Astrocyte of the hippocampus (primary cell): ENCODE measurements around the gene SLC25A51.

ENCODE experiments used
- DNase-seq: peaks from one replicate; pipeline ENCODE4 v3.0.0; 2011; ENCODE audit warnings: low read depth, low spot score

Gene SLC25A51

DNA sequence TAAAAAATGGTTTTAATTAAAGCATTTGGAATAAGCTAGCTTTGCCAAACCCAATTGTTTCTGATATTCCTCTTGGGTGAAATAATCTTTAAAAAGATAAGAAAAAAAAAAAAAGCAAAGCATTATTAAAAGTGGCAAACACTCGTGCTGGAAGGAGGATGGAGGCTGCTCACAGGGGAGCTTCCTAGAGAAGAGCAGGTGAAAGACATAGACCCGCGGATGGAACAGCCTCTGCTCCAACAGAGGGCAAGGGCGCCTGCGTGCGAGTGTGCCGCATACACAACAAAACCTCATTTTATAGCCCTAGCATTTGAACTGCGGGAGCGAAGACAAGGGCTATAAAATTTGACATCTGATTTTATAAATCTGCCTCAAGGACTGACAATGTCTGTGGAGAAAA is 33.4 kb upstream of the SLC25A51 start:
- no peak for DNase-seq

DNA sequence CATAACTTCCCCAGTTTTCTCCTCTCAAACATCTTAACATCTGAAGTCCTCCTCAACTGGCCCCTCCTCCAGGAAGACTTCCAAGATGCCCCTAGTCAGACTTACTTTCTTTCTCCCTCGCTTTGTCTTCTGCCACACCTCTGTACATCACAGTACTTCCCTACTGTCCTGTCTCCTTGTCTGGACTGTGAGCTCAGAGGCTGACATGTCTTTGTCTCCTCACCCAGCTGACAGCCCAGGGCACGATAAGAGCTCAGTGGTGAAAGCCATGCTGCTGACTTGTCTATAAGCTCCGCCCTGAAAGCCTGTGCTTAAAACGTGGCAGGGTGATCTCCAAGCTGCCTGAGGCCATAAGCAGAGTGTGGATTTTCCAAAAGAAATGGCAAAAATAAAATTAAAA is 33.0 kb upstream of the SLC25A51 start:
- no peak for DNase-seq

- no peak for DNase-seq
Measured at GRCh38 chr9:37936376-37936775, 32.4 kb upstream of the SLC25A51 start.

DNA sequence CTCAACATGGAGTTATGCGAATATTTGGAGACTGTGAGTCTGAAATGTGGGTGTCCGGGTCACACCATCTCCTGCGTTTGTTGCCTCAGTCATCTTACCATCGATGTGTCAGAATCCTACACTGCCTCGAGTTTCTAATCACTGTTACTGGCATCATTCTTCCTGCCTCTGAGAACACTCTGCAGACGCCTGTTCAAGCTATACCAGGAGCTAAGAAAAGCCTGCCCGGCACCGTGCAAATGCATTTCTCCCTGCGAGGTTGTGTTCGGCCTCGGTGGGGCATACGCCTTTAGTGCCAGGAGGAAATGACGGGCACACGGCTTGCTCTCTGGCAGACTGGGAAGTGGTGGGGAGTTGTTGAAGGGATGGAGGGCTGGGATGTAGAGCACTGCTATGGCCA is 31.2 kb upstream of the SLC25A51 start:
- no peak for DNase-seq

GRCh38 chr9:37931592-37931991 is 27.7 kb upstream of the SLC25A51 start:
- no peak for DNase-seq

DNA sequence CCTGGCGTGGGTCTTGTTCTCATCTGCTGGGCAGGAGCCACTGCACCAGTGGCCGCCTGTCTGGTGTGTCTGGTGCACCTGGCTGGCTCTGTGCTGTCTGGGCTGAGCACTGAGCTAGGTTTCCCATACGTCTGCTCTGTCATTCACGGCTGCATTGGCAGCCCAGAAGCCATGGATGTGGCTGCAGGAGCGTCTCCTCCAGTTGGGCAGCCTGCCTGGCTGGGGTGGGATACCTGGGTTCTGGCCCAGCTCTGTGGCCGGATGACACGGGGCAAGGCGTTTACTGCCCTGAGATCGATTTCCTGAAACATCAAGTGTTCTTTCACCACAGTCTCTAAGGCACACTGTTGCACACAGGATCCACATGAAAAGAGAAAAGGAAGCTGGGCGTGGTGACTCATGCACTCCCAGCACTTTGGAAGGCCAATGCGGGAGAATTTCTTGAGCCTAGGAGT is 25.5 kb upstream of the SLC25A51 start:
- DNase-seq, result peak; percentile 78

GRCh38 chr9:37928552-37929430 is 24.9 kb upstream of the SLC25A51 start:
- DNase-seq, result no peak

DNA sequence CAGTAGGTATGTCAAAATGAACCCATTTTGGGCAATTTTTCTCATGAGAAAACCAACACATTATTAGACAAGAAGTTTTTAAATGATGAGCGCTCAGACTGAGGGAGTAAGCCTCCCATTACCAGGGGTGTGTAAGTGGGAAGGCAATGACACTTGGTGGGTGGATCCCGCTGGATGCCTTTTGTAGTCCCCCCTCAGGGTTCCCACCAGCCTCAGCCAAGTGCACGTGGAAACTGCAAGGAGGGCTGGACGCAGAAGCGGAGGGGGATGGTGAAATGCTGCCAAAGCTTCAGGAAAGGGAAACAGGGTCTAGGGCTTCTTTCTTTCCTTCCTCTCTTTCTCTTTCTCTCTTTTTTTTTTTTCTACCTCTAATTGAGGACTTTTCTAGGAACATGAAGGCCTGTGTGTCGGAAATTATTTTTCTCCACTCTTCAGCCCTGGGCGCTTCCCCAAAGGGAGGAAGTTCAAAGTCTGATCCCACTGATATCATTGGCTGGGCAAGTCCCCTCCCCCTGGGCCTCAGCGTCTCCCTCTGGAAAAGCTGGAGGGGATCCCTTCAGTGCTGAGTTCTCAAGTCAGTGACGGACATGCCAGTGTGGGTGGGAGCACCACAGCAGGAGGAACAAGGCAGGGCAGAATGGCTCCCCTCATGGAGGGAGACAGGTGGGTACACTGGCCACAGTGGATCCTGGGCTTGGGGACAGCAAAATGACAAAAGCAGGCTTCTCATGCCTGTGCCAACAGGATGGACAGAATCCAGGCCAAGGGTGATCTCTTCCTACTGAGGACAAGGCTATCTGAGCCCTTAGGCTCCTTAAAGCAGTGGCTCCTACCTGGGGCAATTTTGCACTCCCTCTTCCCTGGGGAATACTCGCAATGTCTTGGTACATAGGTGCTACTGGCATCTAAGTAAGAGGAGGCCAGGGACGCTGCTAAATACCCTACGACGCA is 23.9 kb upstream of the SLC25A51 start:
- no peak for DNase-seq

- DNase-seq, result no peak
Measured at GRCh38 chr9:37927132-37927531, 23.2 kb upstream of the SLC25A51 start.

- DNase-seq, result no peak
Measured at GRCh38 chr9:37926737-37927118, 22.8 kb upstream of the SLC25A51 start.

DNA sequence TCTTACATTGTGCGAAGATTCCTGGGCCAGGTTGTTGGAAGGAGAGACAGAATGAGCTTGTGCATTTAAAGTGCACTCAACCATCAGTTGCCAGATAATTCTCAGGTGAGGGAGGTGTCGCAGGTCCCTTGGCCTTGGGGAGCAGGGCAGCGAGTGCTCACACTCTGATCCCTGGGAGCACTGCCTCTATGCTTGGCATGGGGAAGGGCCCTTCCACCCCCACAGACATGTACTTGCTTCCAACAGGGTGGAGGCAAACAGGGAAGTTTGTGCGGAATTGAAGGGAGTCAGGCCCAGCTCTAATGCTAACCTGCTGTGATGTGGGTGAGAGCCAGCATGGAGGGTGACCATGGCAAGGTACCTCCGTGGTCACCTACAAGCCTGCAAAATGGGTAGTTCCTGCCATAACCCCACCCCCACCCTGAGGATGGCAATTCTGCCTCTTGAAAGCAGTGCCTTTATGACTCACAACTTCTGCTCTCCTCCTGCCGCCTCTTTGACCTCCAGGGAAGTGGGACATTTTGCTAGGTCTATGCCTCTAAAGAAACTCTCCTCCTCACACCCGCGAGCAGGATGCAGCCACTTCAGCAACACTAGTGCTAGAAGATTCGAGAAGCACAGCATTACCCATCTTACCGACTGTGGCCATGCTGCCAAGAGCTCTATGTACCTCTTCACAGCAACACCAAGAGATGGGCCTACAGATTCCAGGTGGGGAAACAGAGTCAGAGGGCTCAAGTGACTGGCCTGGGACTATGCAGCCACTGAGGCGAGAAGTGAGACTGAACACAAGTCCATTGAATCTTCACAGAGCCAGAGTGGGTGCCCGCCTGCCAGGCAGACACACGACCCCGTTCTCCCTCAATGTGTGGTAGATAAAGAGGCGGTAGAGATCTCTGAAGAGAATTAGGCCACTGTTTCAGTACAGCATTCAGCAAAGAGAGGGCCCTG is 22.1 kb upstream of the SLC25A51 start:
- DNase-seq, result no peak

DNA sequence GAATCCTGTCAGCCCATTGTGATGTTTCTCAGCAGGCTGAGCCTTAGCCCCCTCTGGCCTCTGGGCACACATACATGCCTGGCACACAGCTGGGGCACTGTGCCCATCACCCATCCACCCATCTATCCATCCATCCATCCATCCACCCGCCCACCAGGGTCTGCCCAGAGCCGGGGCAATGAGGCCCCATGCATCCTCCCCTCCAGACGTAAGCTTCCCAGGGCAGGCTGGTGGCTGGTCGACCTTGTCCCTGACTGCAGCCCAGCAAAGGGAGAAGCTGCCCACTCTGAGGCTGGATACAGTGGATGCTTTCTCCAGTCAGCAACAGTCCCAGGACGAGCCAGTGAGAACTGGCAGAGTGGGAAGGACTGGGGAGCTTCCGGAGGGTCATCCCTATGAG is 21.1 kb upstream of the SLC25A51 start:
- DNase-seq, result no peak

DNA sequence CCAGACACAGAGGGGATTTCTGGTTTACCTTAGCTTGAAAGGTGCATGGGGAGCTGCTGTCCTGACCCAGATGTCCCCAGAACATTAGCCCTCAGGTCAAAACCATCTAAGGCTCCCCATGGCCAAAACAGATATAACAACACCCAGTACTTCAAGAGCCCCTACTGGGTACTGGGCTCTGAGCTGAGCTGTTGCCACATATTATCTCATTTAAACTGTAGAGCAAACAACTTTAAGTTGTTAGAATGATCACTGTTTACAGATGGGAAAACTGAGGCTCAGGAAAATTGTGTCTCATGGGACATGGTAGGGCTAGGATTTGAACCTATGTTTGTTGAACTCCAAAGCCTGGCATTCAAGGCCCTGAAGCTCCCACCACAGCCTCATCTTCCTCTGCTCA is 20.6 kb upstream of the SLC25A51 start:
- DNase-seq, result no peak

- DNase-seq, result no peak
Measured at GRCh38 chr9:37923796-37924427, 20.0 kb upstream of the SLC25A51 start.

DNA sequence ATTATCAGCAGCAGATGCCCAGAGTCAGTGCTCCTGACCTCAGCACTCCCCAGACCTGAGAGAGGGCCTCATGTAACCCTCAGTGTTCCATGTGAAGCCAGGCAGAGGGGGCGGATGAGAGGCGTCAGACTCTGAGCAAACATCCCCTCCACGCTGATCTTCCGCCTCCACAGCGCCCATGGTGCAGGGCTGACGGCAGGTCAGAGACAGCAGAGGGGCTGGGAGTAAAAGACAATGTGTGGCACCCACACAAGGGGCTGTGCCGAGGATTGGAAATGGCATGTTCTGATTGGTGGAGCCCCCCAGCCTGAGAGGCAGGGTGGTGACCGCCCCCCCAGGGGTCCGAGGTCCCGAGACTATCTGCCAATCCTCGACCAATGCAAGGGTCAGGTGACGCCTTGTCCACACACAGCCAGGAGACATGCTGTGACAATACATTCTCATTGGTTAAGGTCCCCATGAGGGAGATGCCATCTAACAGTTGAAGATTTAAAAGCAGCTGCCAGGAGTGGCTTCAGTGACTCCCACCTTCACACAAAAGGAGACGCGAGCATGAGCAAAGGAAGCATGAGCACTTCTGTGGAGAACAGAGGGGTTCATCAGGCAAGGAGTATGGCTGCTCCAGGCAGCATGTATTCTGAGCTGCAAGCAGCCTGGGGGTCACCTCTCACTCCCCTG is 19.3 kb upstream of the SLC25A51 start:
- no peak for DNase-seq

DNA sequence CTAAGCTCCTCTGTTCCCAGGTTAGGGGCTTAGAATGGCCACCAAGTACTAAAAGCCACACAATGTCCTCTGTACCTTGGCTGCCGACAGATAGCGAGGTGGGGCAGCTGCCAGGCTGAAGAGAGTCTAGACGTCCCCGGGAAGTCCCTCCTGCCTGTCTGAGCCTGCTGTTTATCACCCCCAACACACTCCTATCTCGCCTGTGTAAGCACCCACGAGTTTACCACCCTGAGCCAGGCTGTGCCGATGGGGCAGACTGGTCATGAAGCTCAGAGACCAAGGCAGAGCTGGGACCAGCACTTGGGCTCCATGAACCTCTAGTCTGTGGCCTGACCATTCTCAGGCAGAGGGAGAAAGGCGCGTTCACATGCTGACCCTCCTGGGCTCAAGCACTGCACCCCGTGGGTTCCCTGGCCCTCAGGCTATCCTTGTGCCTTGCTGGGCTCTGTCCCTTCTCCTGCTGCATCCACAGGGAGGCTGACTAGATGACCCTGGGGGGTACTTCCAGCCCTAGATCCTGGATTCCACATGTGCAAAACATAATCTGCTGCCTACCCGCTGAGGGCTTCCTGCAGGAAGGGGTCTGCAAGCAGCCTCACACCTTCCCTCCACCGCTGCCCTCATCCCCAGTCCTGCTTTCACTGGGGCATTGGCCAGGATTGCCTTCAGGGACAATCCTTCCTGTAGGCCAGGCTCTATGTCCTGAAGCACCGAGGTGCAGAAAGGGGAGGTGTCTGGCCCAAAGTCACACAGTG is 18.6 kb upstream of the SLC25A51 start:
- DNase-seq, result no peak

DNA sequence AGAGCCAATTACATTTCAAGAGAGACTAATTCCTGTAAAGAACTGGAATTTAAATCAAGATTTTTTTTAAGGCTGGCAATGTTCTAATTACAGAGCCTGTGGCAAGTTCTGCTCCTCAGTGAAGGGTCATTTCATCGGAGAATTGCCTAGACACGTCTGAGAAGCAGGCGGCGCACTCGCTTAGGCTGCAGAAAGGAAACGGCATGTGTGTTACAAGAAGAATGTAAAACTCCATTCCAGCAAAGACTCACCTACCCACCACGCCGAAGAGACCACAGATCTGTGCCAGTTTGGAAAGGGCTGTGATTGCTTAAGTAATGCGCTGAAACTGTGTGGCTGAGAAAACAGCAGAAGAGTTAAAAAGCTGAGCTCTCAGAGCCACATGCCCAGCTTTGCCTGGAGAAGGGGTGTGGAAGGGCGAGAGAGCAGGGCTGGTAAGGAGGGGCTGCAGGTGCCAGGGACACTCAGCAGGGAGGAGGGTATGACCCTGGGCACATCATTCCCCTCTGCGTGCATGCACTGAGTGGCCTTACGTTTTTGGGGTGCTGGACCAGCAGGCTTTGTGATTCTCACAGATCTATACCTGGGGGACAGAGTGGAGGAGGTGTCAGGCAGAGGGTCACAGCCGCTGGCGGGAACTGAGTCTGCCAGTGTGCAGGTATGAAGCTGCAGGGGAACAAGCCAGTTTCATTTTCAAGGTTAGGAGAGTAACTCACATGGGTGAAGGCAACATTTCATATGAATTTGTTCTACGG is 17.8 kb upstream of the SLC25A51 start:
- DNase-seq, result peak; percentile 89

- no peak for DNase-seq
Measured at GRCh38 chr9:37921168-37921510, 17.2 kb upstream of the SLC25A51 start.
